A549 (cell line): ENCODE data around the gene MFSD2B. TPM values are rescaled to one million over a fixed set of nuclear protein-coding genes. Genes with fewer than 3 reads are reported as not detected.
A peak's percentile ranks its signal among the peaks of the same experiment; 100 is the strongest.

ENCODE experiments used
- ATAC-seq, 2 experiments: fragments of 200-7000 bp in 1 of 2; fragments of >200 bp in 1 of 2; cut with Nextera tagmentation in 1 of 2; cut with Tn5 transposase in 1 of 2; 3 replicates each; pipeline versions ENCODE4 v1.8.0 to v1.9.1; 2018 to 2020; ENCODE audit warnings: mild to moderate bottlenecking in 1 of 2, moderate library complexity in 1 of 2
- CTCF ChIA-PET: fragments of 300-600 bp; sonication (Branson Sonifier 250); formaldehyde crosslinking; extraction: SDS; loops from one replicate; lab custom pipeline; 2021; ENCODE audit warnings: antibody characterized with exemption, inconsistent platforms; lab: Yijun Ruan, JAX
- POLR2A ChIA-PET: fragments of 350-600 bp; formaldehyde crosslinking; extraction: SDS; loops from one replicate; lab custom pipeline; 2021; ENCODE audit warnings: antibody characterized with exemption, inconsistent platforms; lab: Yijun Ruan, JAX
- DNase-seq, 2 experiments: peaks; one replicate each; pipeline versions ENCODE4 v3.0.0 to v3.0.0-alpha.2; 2011 to 2016; ENCODE audit warnings: low read depth in 1 of 2, low spot score in 1 of 2
- FAIRE-seq: peaks from 2 replicates; lab custom pipeline; 2011; peaks lifted over from hg19 to GRCh38; lab: Jason Lieb, UNC
- H3K27ac ChIP-seq, 2 experiments: fragments of >200 bp; sonication (Bioruptor Twin); formaldehyde crosslinking; 3 replicates each; pipeline ENCODE4 v1.5.1; 2016 to 2017
- H3K4me1 ChIP-seq: fragments of >200 bp; sonication (Bioruptor Twin); formaldehyde crosslinking; 3 replicates; pipeline ENCODE4 v1.6.1; 2016
- H3K4me2 ChIP-seq: fragments of >200 bp; sonication (Bioruptor Twin); formaldehyde crosslinking; 3 replicates; pipeline ENCODE4 v1.6.1; 2016
- H3K4me3 ChIP-seq: fragments of >200 bp; sonication (Bioruptor Twin); formaldehyde crosslinking; 3 replicates; pipeline ENCODE4 v1.5.1; 2016
- H3K9me3 ChIP-seq: fragments of >200 bp; sonication (Bioruptor Twin); formaldehyde crosslinking; 3 replicates; pipeline ENCODE4 v1.6.1; 2016
- CBX2 ChIP-seq: fragments of 200-600 bp; sonication (generic); IDR thresholded peaks from 2 replicates; pipeline ENCODE4 v1.6.1; 2016; ENCODE audit warnings: low read depth, mild to moderate bottlenecking, borderline replicate concordance
- CEBPB ChIP-seq, 2 experiments: fragments of >200 bp in 1 of 2; sonication (Bioruptor Twin) in 1 of 2; formaldehyde crosslinking in 1 of 2; IDR thresholded peaks; 2 replicates each; pipeline ENCODE4 v1.6.1; 2012 to 2016
- CHD2 ChIP-seq: fragments of 150-350 bp; IDR thresholded peaks from 2 replicates; pipeline ENCODE4 v1.6.1; 2014; ENCODE audit warnings: low read length; ENCODE audit not compliant: partially characterized antibody
- CHD4 ChIP-seq: fragments of 200-600 bp; sonication (generic); IDR thresholded peaks from 2 replicates; pipeline ENCODE4 v1.6.1; 2016; ENCODE audit warnings: antibody characterized with exemption, mild to moderate bottlenecking, borderline replicate concordance
- EHMT2 ChIP-seq: fragments of 200-600 bp; sonication (generic); IDR thresholded peaks from 2 replicates; pipeline ENCODE4 v1.6.1; 2016; ENCODE audit warnings: antibody characterized with exemption, low read depth, mild to moderate bottlenecking, moderate library complexity
- ESRRA ChIP-seq: fragments of 150-350 bp; IDR thresholded peaks from 2 replicates; pipeline ENCODE4 v1.6.1; 2014; ENCODE audit warnings: mild to moderate bottlenecking, low read length, borderline replicate concordance
- FOSB ChIP-seq: fragments of 250-450 bp; sonication (Bioruptor Pico); IDR thresholded peaks from 2 replicates; pipeline ENCODE4 v1.5.0; 2020; ENCODE audit warnings: mild to moderate bottlenecking, moderate library complexity
- HOXB5 ChIP-seq: fragments of 250-450 bp; sonication (Bioruptor Pico); IDR thresholded peaks from 2 replicates; pipeline ENCODE4 v1.5.0; 2020; ENCODE audit warnings: mild to moderate bottlenecking, moderate library complexity
- JUN ChIP-seq, 2 experiments: fragments of >200 bp; sonication (Bioruptor Twin); formaldehyde crosslinking; IDR thresholded peaks; 2 replicates in 1 of 2; 3 replicates in 1 of 2; pipeline ENCODE4 v1.6.1; 2016 to 2017
- MYC ChIP-seq: IDR thresholded peaks from 2 replicates; pipeline ENCODE4 v1.6.1; 2012; ENCODE audit warnings: mild to moderate bottlenecking, inconsistent platforms, low read length, improper control_type of control experiment, borderline replicate concordance
- NPAS2 ChIP-seq: fragments of 250-450 bp; sonication (Bioruptor Pico); IDR thresholded peaks from 2 replicates; pipeline ENCODE4 v1.8.0; 2022; ENCODE audit warnings: mild to moderate bottlenecking, moderate library complexity, borderline replicate concordance
- POLR2AphosphoS2 ChIP-seq: conservative IDR thresholded peaks from 2 replicates; pipeline ENCODE4 v1.6.1; 2012; ENCODE audit warnings: low read length, improper control_type of control experiment, inconsistent platforms
- RARB ChIP-seq: fragments of 250-450 bp; sonication (Bioruptor Pico); IDR thresholded peaks from 2 replicates; pipeline ENCODE4 v1.8.0; 2021; ENCODE audit warnings: mild to moderate bottlenecking, moderate library complexity
- RCOR1 ChIP-seq: fragments of 150-350 bp; IDR thresholded peaks from 2 replicates; pipeline ENCODE4 v1.6.1; 2014; ENCODE audit warnings: antibody characterized with exemption, low read length, low read depth
- TP53 ChIP-seq: fragments of 250-450 bp; sonication (Bioruptor Pico); IDR thresholded peaks from 2 replicates; pipeline ENCODE4 v1.5.0; 2021; ENCODE audit warnings: mild to moderate bottlenecking, moderate library complexity
- ZC3H11A ChIP-seq: fragments of 450-650 bp; IDR thresholded peaks from 2 replicates; pipeline ENCODE4 v1.6.1; 2014; ENCODE audit warnings: antibody characterized with exemption, mild to moderate bottlenecking
- ZNF302 ChIP-seq: fragments of 250-450 bp; sonication (Bioruptor Pico); IDR thresholded peaks from 2 replicates; pipeline ENCODE4 v1.9.0; 2021; ENCODE audit warnings: inconsistent platforms, mild to moderate bottlenecking, moderate library complexity
- ZSCAN20 ChIP-seq: fragments of 250-450 bp; sonication (Bioruptor Pico); IDR thresholded peaks from 2 replicates; pipeline ENCODE4 v1.8.0; 2022; ENCODE audit warnings: mild to moderate bottlenecking, moderate library complexity
- WGBS: methylation state at CpG from one replicate; pipeline ENCODE4 v1.1.6; 2017; ENCODE audit errors: missing lambda C conversion rate; 5-methylcytosine and 5-hydroxymethylcytosine counted together
- polyA plus RNA-seq, 4 experiments: library from polyadenylated mRNA; depleted of rRNA in 3 of 4; stranded (reverse); fragments of >200 nt; fragmentation: RNase III in 1 of 4; extraction: RNeasy Plus Mini Kit Qiagen cat#74134 plus additional on column Dnase treatment in 1 of 4; gene quantifications; 2 replicates in 3 of 4; 3 replicates in 1 of 4; pipeline ENCODE4 v1.2.3, GENCODE V29; 2011 to 2017
- TF ChIP-seq, protein P1 (sequence below): fragments of 450-650 bp; IDR thresholded peaks from 2 replicates; pipeline ENCODE4 v1.6.1; 2014; ENCODE audit warnings: antibody characterized with exemption
- TF ChIP-seq, protein P2 (sequence below): fragments of >200 bp; sonication (Bioruptor Twin); formaldehyde crosslinking; IDR thresholded peaks from 2 replicates; pipeline ENCODE4 v1.6.1; 2016
- TF ChIP-seq, protein P3 (sequence below): IDR thresholded peaks from 2 replicates; pipeline ENCODE4 v1.6.1; 2012; ENCODE audit warnings: low read depth, borderline replicate concordance
- TF ChIP-seq, protein P4 (sequence below): fragments of 200-600 bp; sonication (generic); IDR thresholded peaks from 2 replicates; pipeline ENCODE4 v1.6.1; 2016; ENCODE audit warnings: antibody characterized with exemption, mild to moderate bottlenecking, moderate library complexity
- TF ChIP-seq, protein P5 (sequence below): fragments of 150-350 bp; IDR thresholded peaks from 2 replicates; pipeline ENCODE4 v1.6.1; 2014; ENCODE audit warnings: low read depth, mild to moderate bottlenecking, low read length
- TF ChIP-seq, protein P6 (sequence below): IDR thresholded peaks from 2 replicates; pipeline ENCODE4 v1.6.1; 2012

Gene MFSD2B
- polyA plus RNA-seq, 2 of the 4 experiments (the other 2 are of a cell fraction), result 0.09 to 0.17 TPM

DNA sequence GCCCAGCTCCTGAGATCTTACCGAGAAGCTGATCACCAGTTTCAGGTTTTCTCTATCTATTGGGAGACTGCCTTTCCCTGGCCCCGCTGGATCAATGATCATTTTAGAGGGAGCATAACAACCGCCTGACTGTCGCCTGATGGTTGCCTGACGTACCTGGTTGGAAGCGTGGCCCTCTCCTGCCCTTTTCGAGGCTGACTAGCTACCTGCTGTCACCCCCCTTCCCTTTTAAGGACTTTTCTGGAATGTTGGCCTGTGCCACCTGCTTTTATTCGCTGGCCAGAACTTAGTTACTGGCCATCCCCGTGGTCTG lies 562 bp upstream of the MFSD2B start:
- CTCF ChIA-PET, result interaction anchor here (1.1 to 2.5 kb wide), 3 partner anchors 22 to 82 kb away, joined by 4 to 12 read pairs (median 5); partner anchors contain the start of genes ATAD2B and TP53I3
- H3K4me3 ChIP-seq, result no peak overlapping the region
- POLR2A ChIA-PET, result no interaction called here
- FAIRE-seq (no peak), DNase-seq (no peak)
- H3K27ac ChIP-seq, result peak overlapping the region; percentile 48 to 72
- WGBS, result 87% methylated on average over 9 of the region's 9 CpGs
- TF ChIP-seq, protein P1, sequence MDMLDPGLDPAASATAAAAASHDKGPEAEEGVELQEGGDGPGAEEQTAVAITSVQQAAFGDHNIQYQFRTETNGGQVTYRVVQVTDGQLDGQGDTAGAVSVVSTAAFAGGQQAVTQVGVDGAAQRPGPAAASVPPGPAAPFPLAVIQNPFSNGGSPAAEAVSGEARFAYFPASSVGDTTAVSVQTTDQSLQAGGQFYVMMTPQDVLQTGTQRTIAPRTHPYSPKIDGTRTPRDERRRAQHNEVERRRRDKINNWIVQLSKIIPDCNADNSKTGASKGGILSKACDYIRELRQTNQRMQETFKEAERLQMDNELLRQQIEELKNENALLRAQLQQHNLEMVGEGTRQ, result no peak
- TF ChIP-seq CBX2 (no peak), CEBPB (IDR thresholded peaks at IDR 0.05) (no peak), ZC3H11A (no peak), JUN (IDR thresholded peaks at IDR 0.05) (no peak), POLR2AphosphoS2 (no peak), CHD2 (no peak), NPAS2 (CRISPR knock-in tag) (no peak), ZNF302 (CRISPR knock-in tag) (no peak), ZSCAN20 (CRISPR knock-in tag) (no peak), RCOR1 (no peak), CHD4 (no peak), ESRRA (no peak), MYC (no peak), FOSB (no peak), TP53 (no peak)
- TF ChIP-seq, protein P2, sequence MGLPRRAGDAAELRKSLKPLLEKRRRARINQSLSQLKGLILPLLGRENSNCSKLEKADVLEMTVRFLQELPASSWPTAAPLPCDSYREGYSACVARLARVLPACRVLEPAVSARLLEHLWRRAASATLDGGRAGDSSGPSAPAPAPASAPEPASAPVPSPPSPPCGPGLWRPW, result no peak
- TF ChIP-seq, protein P3, sequence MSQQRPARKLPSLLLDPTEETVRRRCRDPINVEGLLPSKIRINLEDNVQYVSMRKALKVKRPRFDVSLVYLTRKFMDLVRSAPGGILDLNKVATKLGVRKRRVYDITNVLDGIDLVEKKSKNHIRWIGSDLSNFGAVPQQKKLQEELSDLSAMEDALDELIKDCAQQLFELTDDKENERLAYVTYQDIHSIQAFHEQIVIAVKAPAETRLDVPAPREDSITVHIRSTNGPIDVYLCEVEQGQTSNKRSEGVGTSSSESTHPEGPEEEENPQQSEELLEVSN, result no peak
- TF ChIP-seq, protein P4, sequence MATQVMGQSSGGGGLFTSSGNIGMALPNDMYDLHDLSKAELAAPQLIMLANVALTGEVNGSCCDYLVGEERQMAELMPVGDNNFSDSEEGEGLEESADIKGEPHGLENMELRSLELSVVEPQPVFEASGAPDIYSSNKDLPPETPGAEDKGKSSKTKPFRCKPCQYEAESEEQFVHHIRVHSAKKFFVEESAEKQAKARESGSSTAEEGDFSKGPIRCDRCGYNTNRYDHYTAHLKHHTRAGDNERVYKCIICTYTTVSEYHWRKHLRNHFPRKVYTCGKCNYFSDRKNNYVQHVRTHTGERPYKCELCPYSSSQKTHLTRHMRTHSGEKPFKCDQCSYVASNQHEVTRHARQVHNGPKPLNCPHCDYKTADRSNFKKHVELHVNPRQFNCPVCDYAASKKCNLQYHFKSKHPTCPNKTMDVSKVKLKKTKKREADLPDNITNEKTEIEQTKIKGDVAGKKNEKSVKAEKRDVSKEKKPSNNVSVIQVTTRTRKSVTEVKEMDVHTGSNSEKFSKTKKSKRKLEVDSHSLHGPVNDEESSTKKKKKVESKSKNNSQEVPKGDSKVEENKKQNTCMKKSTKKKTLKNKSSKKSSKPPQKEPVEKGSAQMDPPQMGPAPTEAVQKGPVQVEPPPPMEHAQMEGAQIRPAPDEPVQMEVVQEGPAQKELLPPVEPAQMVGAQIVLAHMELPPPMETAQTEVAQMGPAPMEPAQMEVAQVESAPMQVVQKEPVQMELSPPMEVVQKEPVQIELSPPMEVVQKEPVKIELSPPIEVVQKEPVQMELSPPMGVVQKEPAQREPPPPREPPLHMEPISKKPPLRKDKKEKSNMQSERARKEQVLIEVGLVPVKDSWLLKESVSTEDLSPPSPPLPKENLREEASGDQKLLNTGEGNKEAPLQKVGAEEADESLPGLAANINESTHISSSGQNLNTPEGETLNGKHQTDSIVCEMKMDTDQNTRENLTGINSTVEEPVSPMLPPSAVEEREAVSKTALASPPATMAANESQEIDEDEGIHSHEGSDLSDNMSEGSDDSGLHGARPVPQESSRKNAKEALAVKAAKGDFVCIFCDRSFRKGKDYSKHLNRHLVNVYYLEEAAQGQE, result no peak
- TF ChIP-seq, all 56 proteins: peak for 0
- Histone ChIP-seq H3K9me3 (no peaks in the 10 kb centered on the region), H3K4me1 (peaks cover 45% of the 10 kb centered on the region), H3K4me2 (peak overlapping the region; percentile 67)
- ATAC-seq, result no peak; a peak in 1 of 6 replicates

DNA sequence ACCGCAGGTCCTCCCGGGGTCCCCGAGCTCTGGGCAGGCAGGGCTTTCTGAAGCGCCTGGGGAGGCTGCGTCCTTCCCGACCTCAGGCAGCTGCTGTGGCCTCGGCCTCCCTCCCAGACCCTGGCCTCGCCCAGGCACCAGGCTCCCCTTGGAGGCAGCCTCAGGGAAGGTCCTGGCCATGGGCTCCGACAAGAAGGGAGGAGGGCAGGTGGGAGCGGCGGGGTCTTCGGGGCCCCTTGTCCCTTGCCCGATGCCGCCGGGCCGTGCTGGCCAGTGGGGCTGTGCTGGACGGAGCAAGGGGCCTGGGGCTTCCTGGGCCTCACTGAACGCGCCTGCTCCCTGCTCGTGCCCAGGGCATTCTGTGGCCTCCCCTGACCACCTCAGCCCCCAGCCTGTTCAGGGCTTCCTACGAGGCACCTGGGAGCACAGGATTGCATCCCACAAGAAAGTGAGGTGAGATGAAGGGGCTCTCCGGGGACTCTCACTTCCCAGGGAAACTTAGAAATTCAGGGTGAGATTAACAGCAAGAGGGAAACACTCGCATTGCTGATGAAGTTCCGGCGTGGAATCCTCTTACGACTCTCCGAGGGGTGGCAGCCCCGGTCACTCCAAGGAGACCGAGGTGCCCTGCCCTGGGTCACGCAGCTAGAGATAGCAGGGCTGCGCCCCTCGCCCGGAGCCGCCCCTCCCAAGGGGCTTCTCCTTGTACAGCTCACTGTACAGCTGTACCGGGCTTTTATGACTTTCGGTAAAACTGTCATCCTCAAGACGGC lies 778 bp downstream of the MFSD2B start:
- ChIA-PET POLR2A (no interaction called here), CTCF (interaction anchor here (0.6 to 3.5 kb wide), 7 partner anchors 13 to 835 kb away, joined by 3 to 16 read pairs (median 4); partner anchors contain the start of genes ATAD2B and TP53I3)
- DNase-seq (no peak), ATAC-seq (peak; percentile 5 to 20; a peak in 1 of 6 replicates), FAIRE-seq (no peak)
- Histone ChIP-seq H3K4me2 (no peak overlapping the region), H3K9me3 (no peaks in the 10 kb centered on the region), H3K27ac (peak overlapping the region; percentile 34 to 72; a peak in 5 of 6 replicates), H3K4me3 (no peak overlapping the region), H3K4me1 (peaks cover 54% of the 10 kb centered on the region)
- 94% methylated on average over 36 of the region's 37 CpGs for WGBS
- TF ChIP-seq FOSB (no peak), JUN (IDR thresholded peaks at IDR 0.05) (no peak), EHMT2 (no peak), HOXB5 (CRISPR knock-in tag) (no peak), RARB (CRISPR knock-in tag) (no peak), CHD2 (no peak)
- TF ChIP-seq, protein P5, sequence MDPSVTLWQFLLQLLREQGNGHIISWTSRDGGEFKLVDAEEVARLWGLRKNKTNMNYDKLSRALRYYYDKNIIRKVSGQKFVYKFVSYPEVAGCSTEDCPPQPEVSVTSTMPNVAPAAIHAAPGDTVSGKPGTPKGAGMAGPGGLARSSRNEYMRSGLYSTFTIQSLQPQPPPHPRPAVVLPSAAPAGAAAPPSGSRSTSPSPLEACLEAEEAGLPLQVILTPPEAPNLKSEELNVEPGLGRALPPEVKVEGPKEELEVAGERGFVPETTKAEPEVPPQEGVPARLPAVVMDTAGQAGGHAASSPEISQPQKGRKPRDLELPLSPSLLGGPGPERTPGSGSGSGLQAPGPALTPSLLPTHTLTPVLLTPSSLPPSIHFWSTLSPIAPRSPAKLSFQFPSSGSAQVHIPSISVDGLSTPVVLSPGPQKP, result no peak
- TF ChIP-seq, protein P4, result no peak
- TF ChIP-seq, protein P6, sequence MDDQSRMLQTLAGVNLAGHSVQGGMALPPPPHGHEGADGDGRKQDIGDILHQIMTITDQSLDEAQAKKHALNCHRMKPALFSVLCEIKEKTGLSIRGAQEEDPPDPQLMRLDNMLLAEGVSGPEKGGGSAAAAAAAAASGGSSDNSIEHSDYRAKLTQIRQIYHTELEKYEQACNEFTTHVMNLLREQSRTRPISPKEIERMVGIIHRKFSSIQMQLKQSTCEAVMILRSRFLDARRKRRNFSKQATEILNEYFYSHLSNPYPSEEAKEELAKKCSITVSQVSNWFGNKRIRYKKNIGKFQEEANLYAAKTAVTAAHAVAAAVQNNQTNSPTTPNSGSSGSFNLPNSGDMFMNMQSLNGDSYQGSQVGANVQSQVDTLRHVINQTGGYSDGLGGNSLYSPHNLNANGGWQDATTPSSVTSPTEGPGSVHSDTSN, result no peak
